AG04449 (cell line): ENCODE results near the gene PKDREJ.

Experiments used
- CTCF ChIA-PET: fragments of 350-600 bp; formaldehyde crosslinking; extraction: SDS; loops from one replicate; lab custom pipeline; 2021; ENCODE audit warnings: antibody characterized with exemption; lab: Yijun Ruan, JAX
- POLR2A ChIA-PET: fragments of 400-600, 350-600 bp; formaldehyde crosslinking; extraction: SDS; loops from one replicate; lab custom pipeline; 2020; ENCODE audit warnings: antibody characterized with exemption, inconsistent platforms; lab: Yijun Ruan, JAX
- DNase-seq: peaks from one replicate; pipeline ENCODE4 v3.0.0-alpha.2; 2010; ENCODE audit warnings: low read depth, low spot score
- H3K4me3 ChIP-seq: 2 replicates; pipeline ENCODE4 v1.5.1; 2011; ENCODE audit warnings: low read depth, mild to moderate bottlenecking, control low read depth, low read length
- CTCF ChIP-seq: IDR thresholded peaks from one replicate; pipeline ENCODE4 v1.5.1; 2011; ENCODE audit warnings: mild to moderate bottlenecking, moderate library complexity, low read length, control low read depth, inconsistent platforms; ENCODE audit not compliant: insufficient read depth; ENCODE audit errors: missing control alignments

The PKDREJ gene

GRCh38 chr22:46286941-46287872 is 24.1 kb upstream of the PKDREJ start:
- TF ChIP-seq CTCF, result no peak
- no peak for DNase-seq
- ChIA-PET POLR2A (interaction anchor here (0.6 to 1.3 kb wide), 3 partner anchors 9 to 37 kb away, joined by 3 to 5 read pairs (median 4); partner anchors contain the start of genes CDPF1 and GTSE1), CTCF (interaction anchor here (1.0 kb wide), 1 partner anchor 26 kb away, joined by 3 read pairs; no protein-coding TSS in a partner anchor)
- H3K4me3 ChIP-seq, result no peak overlapping the region

GRCh38 chr22:46286006-46286405 is 22.9 kb upstream of the PKDREJ start:
- CTCF ChIA-PET, result interaction anchor here (1.0 kb wide), 1 partner anchor 27 kb away, joined by 3 read pairs; no protein-coding TSS in a partner anchor
- no peak for TF ChIP-seq CTCF
- no peak overlapping the region for H3K4me3 ChIP-seq
- POLR2A ChIA-PET, result interaction anchor here (1.3 kb wide), 1 partner anchor 11 kb away, joined by 3 read pairs; the partner anchor contains the start of gene GTSE1
- DNase-seq, result peak; percentile 24

GRCh38 chr22:46281866-46282678 is 18.9 kb upstream of the PKDREJ start:
- POLR2A ChIA-PET, result no interaction called here
- no peak for DNase-seq
- CTCF ChIA-PET, result interaction anchor here (0.8 to 1.3 kb wide), 3 partner anchors 8 to 276 kb away, joined by 3 to 4 read pairs (median 3); no protein-coding TSS in a partner anchor
- TF ChIP-seq CTCF, result no peak
- no peak overlapping the region for H3K4me3 ChIP-seq

GRCh38 chr22:46280999-46281623 is 18.0 kb upstream of the PKDREJ start:
- ChIA-PET POLR2A (no interaction called here), CTCF (interaction anchor here (0.6 to 1.3 kb wide), 4 partner anchors 9 to 275 kb away, joined by 3 to 4 read pairs (median 4); no protein-coding TSS in a partner anchor)

More at GRCh38 chr22:46280999-46281623, 18.0 kb upstream of the PKDREJ start:
- H3K4me3 ChIP-seq, result no peak overlapping the region
- DNase-seq, result no peak
- no peak for TF ChIP-seq CTCF
